K562 (cell line): Measurements from ENCODE around the gene ETV2. TPM values are rescaled to one million over a fixed set of nuclear protein-coding genes. Genes with fewer than 3 reads are reported as not detected.
A peak's percentile ranks its signal among the peaks of the same experiment; 100 is the strongest.

Experiments used
- ARHGAP35 ChIP-seq: fragments of 450-650 bp; IDR thresholded peaks from 2 replicates; pipeline ENCODE4 v1.6.1; 2018; ENCODE audit not compliant: partially characterized antibody
- ARID2 ChIP-seq: fragments of 450-650 bp; IDR thresholded peaks from 2 replicates; pipeline ENCODE4 v1.6.1; 2017; ENCODE audit warnings: antibody characterized with exemption, mild to moderate bottlenecking
- CBX2 ChIP-seq: fragments of 200-600 bp; sonication (generic); IDR thresholded peaks from one replicate; pipeline ENCODE4 v1.6.1; 2012; ENCODE audit warnings: mild to moderate bottlenecking, low read length, inconsistent platforms; ENCODE audit not compliant: insufficient read depth, poor library complexity, severe bottlenecking
- ELF2 ChIP-seq: fragments of 250-450 bp; sonication (Bioruptor Pico); IDR thresholded peaks from 2 replicates; pipeline ENCODE4 v1.5.0; 2021; ENCODE audit warnings: mild to moderate bottlenecking
- HMGN3 ChIP-seq: IDR thresholded peaks from 2 replicates; pipeline ENCODE4 v1.6.1; 2011; ENCODE audit warnings: borderline replicate concordance, low read depth, mild to moderate bottlenecking, mixed read lengths, low read length; ENCODE audit not compliant: insufficient read length; ENCODE audit errors: extremely low read depth
- HNRNPL ChIP-seq: fragments of 200-400 bp; formaldehyde crosslinking; IDR thresholded peaks from 2 replicates; pipeline ENCODE4 v1.6.1; 2017; ENCODE audit warnings: low read depth, mild to moderate bottlenecking, low read length
- KDM4B ChIP-seq, 2 experiments: fragments of 450-650 bp in 1 of 2; sonication (generic) in 1 of 2; IDR thresholded peaks; 2 replicates each; pipeline ENCODE4 v1.6.1; 2016 to 2017; ENCODE audit warnings: borderline replicate concordance in 2 of 2, antibody characterized with exemption in 1 of 2, low read depth in 1 of 2, mild to moderate bottlenecking in 1 of 2
- MTA3 ChIP-seq: fragments of 450-650 bp; formaldehyde crosslinking; IDR thresholded peaks from 2 replicates; pipeline ENCODE4 v1.6.1; 2017; ENCODE audit warnings: mild to moderate bottlenecking, borderline replicate concordance
- NCOA6 ChIP-seq: fragments of 450-650 bp; IDR thresholded peaks from 2 replicates; pipeline ENCODE4 v1.6.1; 2017; ENCODE audit warnings: mild to moderate bottlenecking
- NFE2 ChIP-seq: IDR thresholded peaks from 2 replicates; pipeline ENCODE4 v1.6.1; 2014; ENCODE audit warnings: antibody characterized with exemption, low read depth
- SAP30 ChIP-seq: fragments of 200-600 bp; sonication (generic); IDR thresholded peaks from 2 replicates; pipeline ENCODE4 v1.6.1; 2012; ENCODE audit warnings: borderline replicate concordance, low read depth, mild to moderate bottlenecking, moderate library complexity, low read length, control low read depth, inconsistent platforms; ENCODE audit not compliant: insufficient read depth, poor library complexity, severe bottlenecking
- SOX6 ChIP-seq: fragments of 450-650 bp; IDR thresholded peaks from 2 replicates; pipeline ENCODE4 v1.6.1; 2014; ENCODE audit warnings: mild to moderate bottlenecking
- SREBF1 ChIP-seq: fragments of 150-350 bp; IDR thresholded peaks from 2 replicates; pipeline ENCODE4 v1.6.1; 2014; ENCODE audit warnings: antibody characterized with exemption, low read depth, low read length, borderline replicate concordance
- ZNF184 ChIP-seq: sonication (generic); formaldehyde crosslinking; IDR thresholded peaks from 2 replicates; pipeline ENCODE4 v1.5.0; 2020; ENCODE audit warnings: missing genetic modification reagents
- ZNF785 ChIP-seq: fragments of 250-450 bp; sonication (Bioruptor Pico); IDR thresholded peaks from 2 replicates; pipeline ENCODE4 v1.4.0; 2020; ENCODE audit warnings: mild to moderate bottlenecking
- polyA plus RNA-seq, 8 experiments: library from polyadenylated mRNA; depleted of rRNA in 4 of 8; stranded (reverse) in 5 of 8; unstranded in 3 of 8; fragments of >200 nt; fragmentation: Nextera tagmentation in 2 of 8; fragmentation: Illumina TruSeq in 1 of 8; extraction: Ambion mirVana in 2 of 8; extraction: Trizol in 1 of 8; gene quantifications; 2 replicates each; pipeline versions ENCODE4 v1.2.1 to v1.2.3, GENCODE V29; 2011 to 2014; ENCODE audit warnings: inconsistent platforms in 1 of 8, missing spikeins in 1 of 8
- total RNA-seq, 7 experiments: library from RNA; depleted of rRNA in 6 of 7; stranded (reverse); fragments of >200 nt in 6 of 7; fragmentation: Illumina TruSeq in 2 of 7; extraction: Trizol in 2 of 7; gene quantifications; 2 replicates each; pipeline versions ENCODE4 v1.2.1 to v1.2.3, GENCODE V29; 2011 to 2021; ENCODE audit warnings: low replicate concordance in 1 of 7
- TF ChIP-seq, protein P1 (sequence below): IDR thresholded peaks from 3 replicates; pipeline ENCODE4 v1.6.1; 2011; ENCODE audit warnings: borderline replicate concordance, mild to moderate bottlenecking, moderate library complexity; ENCODE audit not compliant: insufficient read length; ENCODE audit errors: extremely low read depth
- TF ChIP-seq, protein P2 (sequence below): fragments of 200-400 bp; formaldehyde crosslinking; IDR thresholded peaks from 2 replicates; pipeline ENCODE4 v1.6.1; 2017; ENCODE audit warnings: mild to moderate bottlenecking, low read depth, low read length, moderate library complexity
- TF ChIP-seq, protein P3 (sequence below): fragments of 450-650 bp; formaldehyde crosslinking; IDR thresholded peaks from 2 replicates; pipeline ENCODE4 v1.4.0; 2020; ENCODE audit warnings: mild to moderate bottlenecking, mixed read lengths
- TF ChIP-seq, protein P4 (sequence below): sonication (generic); formaldehyde crosslinking; IDR thresholded peaks from 2 replicates; pipeline ENCODE4 v1.5.0; 2020; ENCODE audit warnings: missing genetic modification reagents

ETV2 gene
- total and polyA plus RNA-seq, 9 of the 15 experiments (the other 6 are each of a cell fraction or from before 2014, with no cell fraction given), result 0.11 to 3.7 (median 0.55) TPM

DNA sequence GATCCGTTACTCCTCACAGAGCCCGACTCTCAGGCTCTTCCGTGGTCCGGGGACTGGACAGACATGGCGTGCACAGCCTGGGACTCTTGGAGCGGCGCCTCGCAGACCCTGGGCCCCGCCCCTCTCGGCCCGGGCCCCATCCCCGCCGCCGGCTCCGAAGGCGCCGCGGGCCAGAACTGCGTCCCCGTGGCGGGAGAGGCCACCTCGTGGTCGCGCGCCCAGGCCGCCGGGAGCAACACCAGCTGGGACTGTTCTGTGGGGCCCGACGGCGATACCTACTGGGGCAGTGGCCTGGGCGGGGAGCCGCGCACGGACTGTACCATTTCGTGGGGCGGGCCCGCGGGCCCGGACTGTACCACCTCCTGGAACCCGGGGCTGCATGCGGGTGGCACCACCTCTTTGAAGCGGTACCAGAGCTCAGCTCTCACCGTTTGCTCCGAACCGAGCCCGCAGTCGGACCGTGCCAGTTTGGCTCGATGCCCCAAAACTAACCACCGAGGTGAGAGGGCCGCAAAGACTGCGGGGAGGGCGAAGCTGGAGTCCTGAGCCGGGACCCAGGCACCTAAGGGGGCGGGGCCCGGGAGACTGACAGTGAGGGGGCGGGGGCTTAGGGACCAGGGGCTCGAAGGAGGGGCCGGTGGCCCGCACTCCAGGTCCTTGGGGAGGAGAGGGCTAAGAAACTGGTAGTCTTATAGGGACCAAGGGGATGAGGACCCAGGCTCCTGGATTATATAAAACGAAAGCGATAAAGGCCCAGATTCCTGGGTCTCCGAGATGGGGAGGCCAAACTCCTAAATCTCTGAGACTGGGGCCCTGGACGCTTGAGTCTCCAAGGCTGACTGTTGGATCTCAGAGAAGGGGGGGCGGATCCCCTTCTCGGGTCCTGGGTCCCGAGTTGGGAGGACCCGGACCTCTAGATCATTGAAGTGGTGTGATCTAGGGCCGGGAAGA, 2.0 kb downstream of the ETV2 start (continued):
- TF ChIP-seq, protein P1, sequence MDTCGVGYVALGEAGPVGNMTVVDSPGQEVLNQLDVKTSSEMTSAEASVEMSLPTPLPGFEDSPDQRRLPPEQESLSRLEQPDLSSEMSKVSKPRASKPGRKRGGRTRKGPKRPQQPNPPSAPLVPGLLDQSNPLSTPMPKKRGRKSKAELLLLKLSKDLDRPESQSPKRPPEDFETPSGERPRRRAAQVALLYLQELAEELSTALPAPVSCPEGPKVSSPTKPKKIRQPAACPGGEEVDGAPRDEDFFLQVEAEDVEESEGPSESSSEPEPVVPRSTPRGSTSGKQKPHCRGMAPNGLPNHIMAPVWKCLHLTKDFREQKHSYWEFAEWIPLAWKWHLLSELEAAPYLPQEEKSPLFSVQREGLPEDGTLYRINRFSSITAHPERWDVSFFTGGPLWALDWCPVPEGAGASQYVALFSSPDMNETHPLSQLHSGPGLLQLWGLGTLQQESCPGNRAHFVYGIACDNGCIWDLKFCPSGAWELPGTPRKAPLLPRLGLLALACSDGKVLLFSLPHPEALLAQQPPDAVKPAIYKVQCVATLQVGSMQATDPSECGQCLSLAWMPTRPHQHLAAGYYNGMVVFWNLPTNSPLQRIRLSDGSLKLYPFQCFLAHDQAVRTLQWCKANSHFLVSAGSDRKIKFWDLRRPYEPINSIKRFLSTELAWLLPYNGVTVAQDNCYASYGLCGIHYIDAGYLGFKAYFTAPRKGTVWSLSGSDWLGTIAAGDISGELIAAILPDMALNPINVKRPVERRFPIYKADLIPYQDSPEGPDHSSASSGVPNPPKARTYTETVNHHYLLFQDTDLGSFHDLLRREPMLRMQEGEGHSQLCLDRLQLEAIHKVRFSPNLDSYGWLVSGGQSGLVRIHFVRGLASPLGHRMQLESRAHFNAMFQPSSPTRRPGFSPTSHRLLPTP, result no peak
- TF ChIP-seq, protein P2, sequence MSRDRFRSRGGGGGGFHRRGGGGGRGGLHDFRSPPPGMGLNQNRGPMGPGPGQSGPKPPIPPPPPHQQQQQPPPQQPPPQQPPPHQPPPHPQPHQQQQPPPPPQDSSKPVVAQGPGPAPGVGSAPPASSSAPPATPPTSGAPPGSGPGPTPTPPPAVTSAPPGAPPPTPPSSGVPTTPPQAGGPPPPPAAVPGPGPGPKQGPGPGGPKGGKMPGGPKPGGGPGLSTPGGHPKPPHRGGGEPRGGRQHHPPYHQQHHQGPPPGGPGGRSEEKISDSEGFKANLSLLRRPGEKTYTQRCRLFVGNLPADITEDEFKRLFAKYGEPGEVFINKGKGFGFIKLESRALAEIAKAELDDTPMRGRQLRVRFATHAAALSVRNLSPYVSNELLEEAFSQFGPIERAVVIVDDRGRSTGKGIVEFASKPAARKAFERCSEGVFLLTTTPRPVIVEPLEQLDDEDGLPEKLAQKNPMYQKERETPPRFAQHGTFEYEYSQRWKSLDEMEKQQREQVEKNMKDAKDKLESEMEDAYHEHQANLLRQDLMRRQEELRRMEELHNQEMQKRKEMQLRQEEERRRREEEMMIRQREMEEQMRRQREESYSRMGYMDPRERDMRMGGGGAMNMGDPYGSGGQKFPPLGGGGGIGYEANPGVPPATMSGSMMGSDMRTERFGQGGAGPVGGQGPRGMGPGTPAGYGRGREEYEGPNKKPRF, result no peak
- TF ChIP-seq ZNF785 (CRISPR knock-in tag), result no peak
- peak; percentile 87 for TF ChIP-seq MTA3
- TF ChIP-seq, protein P3, sequence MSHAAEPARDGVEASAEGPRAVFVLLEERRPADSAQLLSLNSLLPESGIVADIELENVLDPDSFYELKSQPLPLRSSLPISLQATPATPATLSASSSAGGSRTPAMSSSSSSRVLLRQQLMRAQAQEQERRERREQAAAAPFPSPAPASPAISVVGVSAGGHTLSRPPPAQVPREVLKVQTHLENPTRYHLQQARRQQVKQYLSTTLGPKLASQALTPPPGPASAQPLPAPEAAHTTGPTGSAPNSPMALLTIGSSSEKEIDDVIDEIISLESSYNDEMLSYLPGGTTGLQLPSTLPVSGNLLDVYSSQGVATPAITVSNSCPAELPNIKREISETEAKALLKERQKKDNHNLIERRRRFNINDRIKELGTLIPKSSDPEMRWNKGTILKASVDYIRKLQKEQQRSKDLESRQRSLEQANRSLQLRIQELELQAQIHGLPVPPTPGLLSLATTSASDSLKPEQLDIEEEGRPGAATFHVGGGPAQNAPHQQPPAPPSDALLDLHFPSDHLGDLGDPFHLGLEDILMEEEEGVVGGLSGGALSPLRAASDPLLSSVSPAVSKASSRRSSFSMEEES (CRISPR knock-in tag), result no peak; the same call in 1 of the 2 replicates
- TF ChIP-seq KDM4B (IDR thresholded peaks at IDR 0.05; ENCODE audit: borderline replicate concordance in 2 of 2, low read depth in 1 of 2), result 0 out of 4 replicates have a peak, but pooled peaks of 1 of the 2 experiments have one; percentile 83
- no peak for TF ChIP-seq CBX2
- peak; percentile 67 for TF ChIP-seq NCOA6
- TF ChIP-seq NFE2, result no peak
- TF ChIP-seq ZNF184 (CRISPR knock-in tag), result no peak
- peak; percentile 88 for TF ChIP-seq HMGN3
- TF ChIP-seq SOX6, result peak; percentile 46; the same call in 1 of the 2 replicates
- TF ChIP-seq HNRNPL, result peak; percentile 91
- TF ChIP-seq SAP30, result no peak
- 0 out of 2 replicates have a peak, but pooled peaks have one; percentile 20 for TF ChIP-seq ELF2 (CRISPR knock-in tag)
- peak; percentile 89 for TF ChIP-seq SREBF1
- no peak for TF ChIP-seq ARHGAP35
- no peak for TF ChIP-seq ARID2
- TF ChIP-seq, protein P4, sequence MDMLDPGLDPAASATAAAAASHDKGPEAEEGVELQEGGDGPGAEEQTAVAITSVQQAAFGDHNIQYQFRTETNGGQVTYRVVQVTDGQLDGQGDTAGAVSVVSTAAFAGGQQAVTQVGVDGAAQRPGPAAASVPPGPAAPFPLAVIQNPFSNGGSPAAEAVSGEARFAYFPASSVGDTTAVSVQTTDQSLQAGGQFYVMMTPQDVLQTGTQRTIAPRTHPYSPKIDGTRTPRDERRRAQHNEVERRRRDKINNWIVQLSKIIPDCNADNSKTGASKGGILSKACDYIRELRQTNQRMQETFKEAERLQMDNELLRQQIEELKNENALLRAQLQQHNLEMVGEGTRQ, result no peak
